HG02981 (cell line): ENCODE results near the gene ZNF30.
"Not testable (repeated sequence)": the region's sequence is repeated elsewhere in the genome, so short reads cannot be mapped to it uniquely, and the experiment has no call there.

Experiments
- ATAC-seq: cut with Tn5 transposase; IDR thresholded peaks from one replicate; pipeline ENCODE4 v1.9.1; 2021; ENCODE audit warnings: mild to moderate bottlenecking, moderate library complexity; ENCODE audit not compliant: unreplicated experiment

ZNF30 gene

GRCh38 chr19:34926685-34927375 lies at the start of gene ZNF30:
ZNF30 (plus strand) TSS chr19:34926903; CDS start chr19:34929948, 3,045 bp downstream.
- peak; percentile 98 for ATAC-seq

DNA sequence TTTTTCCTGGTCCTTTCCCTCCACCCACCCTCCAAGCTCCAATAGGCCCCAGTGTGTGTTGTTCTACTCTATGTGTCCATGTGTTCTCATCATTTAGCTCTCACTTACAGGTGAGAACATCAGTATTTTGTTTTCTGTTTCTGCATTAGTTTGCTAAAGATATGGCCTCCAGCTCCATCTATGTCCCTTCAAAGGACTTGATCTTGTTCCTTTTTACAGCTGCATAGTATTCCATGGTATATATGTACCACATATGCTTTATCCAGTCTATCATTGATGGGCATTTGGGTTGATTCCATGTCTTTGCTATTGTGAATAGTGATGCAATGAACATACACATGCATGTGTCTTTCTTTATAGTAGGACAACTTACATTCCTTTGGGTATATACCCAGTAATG lies 47.1 kb upstream of the ZNF30 start:
- no peak for ATAC-seq

DNA sequence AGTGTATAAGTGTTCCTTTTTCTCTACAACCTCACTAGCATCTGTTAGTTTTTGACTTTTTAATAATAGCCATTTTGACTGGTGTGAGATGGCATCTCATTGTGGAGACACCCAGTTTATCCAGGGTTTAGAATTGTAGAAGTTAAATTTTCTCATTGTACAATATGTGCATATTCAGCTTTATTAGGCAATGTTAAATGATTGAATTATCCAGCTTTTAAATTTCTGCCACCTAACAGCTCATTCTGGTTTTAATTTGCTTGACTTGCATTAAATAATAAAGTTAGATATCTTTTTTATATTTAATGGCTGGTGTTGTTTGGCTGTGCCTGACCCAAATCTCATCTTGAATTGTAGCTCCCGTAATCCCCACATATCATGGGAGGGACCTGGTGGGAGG lies 46.7 kb upstream of the ZNF30 start:
- ATAC-seq: no peak

GRCh38 chr19:34881982-34882381 lies 44.7 kb upstream of the ZNF30 start:
- no peak for ATAC-seq

GRCh38 chr19:34888091-34888490 lies 38.6 kb upstream of the ZNF30 start:
- no peak for ATAC-seq

DNA sequence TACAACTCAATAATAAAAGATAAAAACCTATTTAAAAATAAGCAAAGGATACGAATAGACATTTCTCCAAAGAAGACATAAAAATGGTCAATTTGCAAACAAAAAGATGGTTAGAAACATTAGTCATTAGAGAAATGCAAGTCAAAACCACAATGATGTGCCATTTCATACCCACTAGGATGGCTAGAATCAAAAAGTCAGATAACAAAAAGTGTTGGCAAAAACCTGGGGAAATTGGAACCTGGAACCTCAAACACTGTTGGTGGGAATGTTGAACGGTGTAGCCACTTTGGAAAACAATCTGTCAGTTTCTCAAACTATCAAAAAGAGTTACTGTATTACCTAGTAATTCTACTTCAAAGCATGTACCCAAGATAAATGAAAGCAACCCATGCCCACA lies 26.5 kb upstream of the ZNF30 start:
- ATAC-seq: no peak

GRCh38 chr19:34904664-34905527 lies 21.8 kb upstream of the ZNF30 start:
- no peak for ATAC-seq

- ATAC-seq: no peak
Measured at GRCh38 chr19:34910770-34911169, 15.9 kb upstream of the ZNF30 start.

GRCh38 chr19:34917144-34917543 lies 9.6 kb upstream of the ZNF30 start:
- not testable (repeated sequence) for ATAC-seq

- ATAC-seq: no peak
Measured at GRCh38 chr19:34918190-34918589, 8.5 kb upstream of the ZNF30 start.

DNA sequence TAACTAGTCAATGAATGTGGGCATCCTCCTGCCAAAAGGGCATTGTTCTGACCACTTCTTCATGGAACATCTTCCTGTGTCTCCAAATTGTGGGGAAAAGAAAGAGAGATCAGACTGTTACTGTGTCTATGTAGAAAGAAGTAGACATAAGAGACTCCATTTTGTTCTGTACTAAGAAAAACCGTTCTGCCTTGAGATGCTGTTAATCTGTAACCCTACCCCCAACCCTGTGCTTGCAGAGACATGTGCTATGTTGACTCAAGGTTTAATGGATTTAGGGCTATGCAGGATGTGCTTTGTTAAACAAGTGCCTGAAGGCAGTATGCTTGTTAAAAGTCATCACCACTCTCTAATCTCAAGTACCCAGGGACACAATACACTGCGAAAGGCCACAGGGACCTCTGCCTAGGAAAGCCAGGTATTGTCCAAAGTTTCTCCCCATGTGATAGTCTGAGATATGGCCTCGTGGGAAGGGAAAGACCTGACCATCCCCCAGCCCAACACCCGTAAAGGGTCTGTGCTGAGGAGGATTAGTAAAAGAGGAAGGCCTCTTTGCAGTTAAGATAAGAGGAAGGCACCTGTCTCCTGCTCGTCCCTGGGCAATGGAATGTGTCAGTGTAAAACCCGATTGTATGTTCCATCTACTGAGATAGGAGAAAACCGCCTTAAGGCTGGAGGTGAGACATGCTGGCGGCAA lies 6.5 kb upstream of the ZNF30 start:
- not testable (repeated sequence) for ATAC-seq

- ATAC-seq: no peak
Measured at GRCh38 chr19:34925278-34925855, 1.3 kb upstream of the ZNF30 start.

DNA sequence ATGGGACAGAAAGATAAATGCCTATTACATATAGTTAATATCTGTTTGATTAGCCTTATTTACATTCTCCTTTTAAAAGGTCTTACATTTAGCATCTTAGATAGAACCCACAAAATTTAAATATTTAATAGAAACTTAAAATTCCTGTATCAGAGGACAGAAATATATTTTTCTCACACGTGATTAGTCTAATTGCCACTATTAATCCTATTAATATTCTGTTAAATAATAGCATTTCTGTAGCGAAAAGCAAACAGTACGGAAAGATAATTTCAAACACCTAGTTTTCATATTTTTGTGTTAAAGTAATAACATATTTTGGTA lies 380 bp upstream of the ZNF30 start:
- ATAC-seq: no peak

DNA sequence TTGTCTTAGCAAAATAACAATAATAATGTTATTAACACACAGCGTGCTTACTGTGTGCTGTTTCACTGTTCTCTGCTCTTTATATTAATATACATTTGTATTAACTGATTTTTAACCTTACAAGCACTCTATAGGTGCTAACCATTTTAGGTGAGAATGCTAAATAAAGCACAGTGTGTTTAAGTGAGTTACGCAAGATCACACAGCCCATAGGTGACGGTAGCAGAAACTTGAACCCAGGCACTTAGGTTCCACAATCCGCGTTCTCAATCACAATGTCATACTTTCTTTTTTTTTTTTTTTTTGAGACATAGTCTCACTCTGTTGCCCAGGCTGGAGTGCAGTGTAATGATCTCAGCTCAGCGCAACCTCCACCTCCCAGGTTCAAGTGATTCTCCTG lies 5.8 kb downstream of the ZNF30 start:
- ATAC-seq: no peak

- no peak for ATAC-seq
Measured at GRCh38 chr19:34936184-34936583, 9.5 kb downstream of the ZNF30 start.

GRCh38 chr19:34938886-34939285 lies 12.2 kb downstream of the ZNF30 start:
- no peak for ATAC-seq

- ATAC-seq: no peak
Measured at GRCh38 chr19:34943861-34944573, 17.3 kb downstream of the ZNF30 start.

GRCh38 chr19:34953092-34953491 lies 26.4 kb downstream of the ZNF30 start:
- no peak for ATAC-seq

GRCh38 chr19:34957830-34958751 lies 31.4 kb downstream of the ZNF30 start:
- ATAC-seq: no peak

DNA sequence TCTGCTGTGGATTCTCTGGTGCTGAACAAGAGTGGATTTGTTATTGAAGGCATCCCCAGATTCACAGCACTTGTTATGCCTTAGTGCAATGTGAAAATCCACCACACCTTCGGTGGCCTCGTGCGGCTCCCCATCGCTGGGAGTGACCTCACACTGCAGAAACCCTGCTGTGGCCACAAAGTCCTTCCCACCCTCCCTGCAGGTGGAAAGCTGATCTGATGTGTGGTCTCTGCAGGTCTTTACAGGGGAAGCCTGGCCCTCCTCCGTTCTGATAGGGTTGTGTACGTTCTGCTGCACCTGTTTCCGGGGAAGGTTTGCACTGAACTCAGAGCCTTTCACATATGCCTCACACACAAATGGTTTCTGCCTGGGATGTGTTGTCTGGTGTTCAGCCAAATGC lies 32.3 kb downstream of the ZNF30 start:
- no peak for ATAC-seq
